NB4 (cell line): ENCODE results near the gene ZIM2.

Experiments
- DNase-seq: peaks from one replicate; pipeline ENCODE4 v3.0.0; 2010; ENCODE audit warnings: low read depth
- H3K4me3 ChIP-seq: one replicate; pipeline ENCODE4 v1.5.1; 2011; ENCODE audit warnings: mild to moderate bottlenecking, low read depth, low read length, moderate library complexity
- MYC ChIP-seq: IDR thresholded peaks from 2 replicates; pipeline ENCODE4 v1.6.1; 2011; ENCODE audit warnings: low read depth, low read length
- POLR2A ChIP-seq: IDR thresholded peaks from 2 replicates; pipeline ENCODE4 v1.6.1; 2011; ENCODE audit warnings: mild to moderate bottlenecking; ENCODE audit not compliant: insufficient read length; ENCODE audit errors: extremely low read depth
- TF ChIP-seq, protein P1 (sequence below): IDR thresholded peaks from 2 replicates; pipeline ENCODE4 v1.6.1; 2011; ENCODE audit warnings: low read depth, low read length
- TF ChIP-seq, protein P2 (sequence below): IDR thresholded peaks from one replicate; pipeline ENCODE4 v1.5.1; 2012; ENCODE audit warnings: low read depth, low read length

Gene ZIM2

DNA sequence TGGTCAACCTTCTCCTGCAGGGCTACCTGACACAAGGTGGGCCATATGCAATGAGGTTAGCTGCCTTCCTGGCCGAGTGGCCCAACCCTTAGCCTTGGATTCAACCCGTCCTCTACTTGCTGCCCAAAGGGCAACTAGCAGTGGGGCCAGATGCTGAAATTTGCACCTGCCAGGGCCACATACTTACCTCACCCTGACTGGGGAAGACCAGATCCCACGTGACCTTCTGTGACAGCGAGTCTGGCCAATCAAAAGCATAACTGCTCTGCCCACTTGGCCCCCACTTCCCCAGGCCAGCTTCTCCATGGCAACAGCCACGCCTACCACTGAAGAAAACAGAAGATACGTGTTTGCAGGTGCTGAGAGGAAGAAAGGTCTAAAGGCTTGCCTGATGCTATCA, 10.9 kb downstream of the ZIM2 start:
- no peak for TF ChIP-seq MYC
- no peak for TF ChIP-seq POLR2A
- TF ChIP-seq, protein P1, sequence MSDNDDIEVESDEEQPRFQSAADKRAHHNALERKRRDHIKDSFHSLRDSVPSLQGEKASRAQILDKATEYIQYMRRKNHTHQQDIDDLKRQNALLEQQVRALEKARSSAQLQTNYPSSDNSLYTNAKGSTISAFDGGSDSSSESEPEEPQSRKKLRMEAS, result no peak
- TF ChIP-seq, protein P2, sequence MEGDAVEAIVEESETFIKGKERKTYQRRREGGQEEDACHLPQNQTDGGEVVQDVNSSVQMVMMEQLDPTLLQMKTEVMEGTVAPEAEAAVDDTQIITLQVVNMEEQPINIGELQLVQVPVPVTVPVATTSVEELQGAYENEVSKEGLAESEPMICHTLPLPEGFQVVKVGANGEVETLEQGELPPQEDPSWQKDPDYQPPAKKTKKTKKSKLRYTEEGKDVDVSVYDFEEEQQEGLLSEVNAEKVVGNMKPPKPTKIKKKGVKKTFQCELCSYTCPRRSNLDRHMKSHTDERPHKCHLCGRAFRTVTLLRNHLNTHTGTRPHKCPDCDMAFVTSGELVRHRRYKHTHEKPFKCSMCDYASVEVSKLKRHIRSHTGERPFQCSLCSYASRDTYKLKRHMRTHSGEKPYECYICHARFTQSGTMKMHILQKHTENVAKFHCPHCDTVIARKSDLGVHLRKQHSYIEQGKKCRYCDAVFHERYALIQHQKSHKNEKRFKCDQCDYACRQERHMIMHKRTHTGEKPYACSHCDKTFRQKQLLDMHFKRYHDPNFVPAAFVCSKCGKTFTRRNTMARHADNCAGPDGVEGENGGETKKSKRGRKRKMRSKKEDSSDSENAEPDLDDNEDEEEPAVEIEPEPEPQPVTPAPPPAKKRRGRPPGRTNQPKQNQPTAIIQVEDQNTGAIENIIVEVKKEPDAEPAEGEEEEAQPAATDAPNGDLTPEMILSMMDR, result no peak
- no peak overlapping the region for H3K4me3 ChIP-seq
- no peak for DNase-seq

DNA sequence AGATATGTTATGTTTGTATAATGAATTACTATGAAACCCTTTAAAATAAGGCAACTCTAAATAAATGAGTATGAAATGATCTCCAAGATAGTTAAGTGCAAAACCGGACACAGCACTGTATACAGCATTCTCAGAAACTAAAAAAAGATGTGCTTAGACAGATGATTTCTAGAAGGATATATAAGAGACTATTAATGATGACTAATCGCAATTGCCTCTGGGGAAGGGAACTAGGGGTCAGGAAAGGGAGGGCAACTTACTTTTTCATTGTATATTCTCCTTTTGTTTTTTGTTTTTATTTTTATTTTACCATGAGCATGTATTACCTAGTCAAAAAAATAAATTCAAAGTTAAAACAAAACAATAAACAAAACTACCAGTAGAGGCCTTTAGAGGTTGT, 12.8 kb downstream of the ZIM2 start:
- H3K4me3 ChIP-seq, result no peak overlapping the region
- TF ChIP-seq, protein P1, result no peak
- TF ChIP-seq, protein P2, result no peak
- DNase-seq, result no peak

DNA sequence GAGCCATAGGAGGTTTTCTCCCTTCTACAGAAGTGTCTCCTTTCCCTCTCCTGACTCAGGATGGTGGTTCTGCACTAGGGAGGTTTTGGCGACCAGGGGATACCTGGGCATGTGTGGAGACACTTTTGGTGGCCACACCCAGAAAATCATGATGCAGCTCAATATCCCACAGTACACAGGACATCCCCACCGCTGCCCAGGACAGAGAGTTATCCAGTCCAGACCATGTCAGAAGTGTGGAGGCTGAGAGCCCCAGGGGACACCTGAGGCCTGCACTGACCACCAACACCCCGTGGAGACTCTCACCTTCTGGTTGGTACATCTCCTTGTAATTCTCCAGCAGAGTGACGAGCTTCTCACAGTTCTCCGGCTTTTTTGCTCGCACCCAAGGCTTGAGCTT, 16.6 kb downstream of the ZIM2 start:
- no peak overlapping the region for H3K4me3 ChIP-seq
- no peak for DNase-seq
- TF ChIP-seq, protein P1, result no peak
- TF ChIP-seq MYC (no peak), POLR2A (no peak)
- TF ChIP-seq, protein P2, result no peak

DNA sequence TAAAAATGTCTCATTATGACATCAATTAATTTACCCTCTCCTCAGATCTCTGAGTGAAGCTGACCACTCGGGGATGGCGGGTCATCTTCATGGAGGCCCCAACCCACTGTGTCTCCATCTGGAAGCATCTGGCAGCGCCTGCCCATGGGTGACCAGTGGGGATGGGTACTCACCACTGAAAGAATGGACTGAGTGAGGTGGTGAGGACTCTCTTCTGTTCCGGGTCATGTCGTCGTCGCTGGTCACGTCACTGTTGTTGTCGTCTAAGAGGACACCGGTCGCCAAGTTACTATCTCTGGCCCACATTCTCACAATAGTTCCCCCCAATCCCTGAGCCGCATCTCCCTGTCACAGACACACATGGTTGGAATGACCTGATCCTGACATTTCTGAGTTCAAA, 17.1 kb downstream of the ZIM2 start:
- H3K4me3 ChIP-seq, result no peak overlapping the region
- no peak for DNase-seq
- TF ChIP-seq, protein P1, result no peak
- no peak for TF ChIP-seq POLR2A

DNA sequence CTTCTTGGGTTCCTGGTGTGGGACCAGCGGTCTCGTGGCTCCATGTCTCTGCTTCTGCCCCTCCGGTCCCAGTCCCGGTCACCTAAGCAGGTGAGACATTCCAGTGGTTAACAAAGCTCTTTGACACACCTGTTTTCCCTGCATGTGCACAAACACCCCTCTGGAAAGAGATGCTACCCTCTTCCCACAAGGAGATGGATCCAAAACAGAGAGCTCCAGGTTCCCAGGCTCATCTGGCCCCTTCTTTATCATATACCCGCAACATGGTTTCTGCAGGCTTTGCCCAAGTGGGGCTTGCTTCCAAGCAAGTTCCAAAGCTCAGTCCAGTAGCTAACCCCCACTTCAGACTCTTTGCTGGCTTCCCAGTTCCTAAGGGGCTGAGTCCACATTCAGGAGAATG, 17.8 kb downstream of the ZIM2 start:
- TF ChIP-seq MYC (no peak), POLR2A (no peak)
- TF ChIP-seq, protein P1, result no peak
- TF ChIP-seq, protein P2, result no peak
- H3K4me3 ChIP-seq, result no peak overlapping the region
- no peak for DNase-seq

DNA sequence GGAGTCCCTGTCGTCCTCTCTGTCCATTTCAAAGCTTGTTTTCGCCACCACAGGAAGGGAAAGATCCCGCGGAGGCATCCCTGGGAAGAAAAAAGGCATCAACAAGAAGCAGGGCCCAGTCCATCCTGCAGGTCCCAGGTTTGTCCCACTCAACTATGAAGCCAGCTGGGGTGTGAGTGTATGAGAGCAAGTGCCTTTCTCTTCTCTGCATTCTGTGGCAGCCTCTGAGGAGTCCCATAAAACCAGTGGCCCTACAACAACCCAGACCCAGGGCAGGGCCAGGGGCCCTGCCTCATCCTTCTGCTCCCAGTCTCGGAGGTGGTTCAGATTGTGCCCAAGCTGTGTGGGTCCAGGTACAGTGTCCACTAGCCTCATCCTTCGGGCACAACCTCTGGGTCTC, 18.9 kb downstream of the ZIM2 start:
- no peak for DNase-seq
- TF ChIP-seq, protein P2, result no peak
- TF ChIP-seq, protein P1, result no peak
- TF ChIP-seq POLR2A, result no peak
- TF ChIP-seq MYC, result no peak
- no peak overlapping the region for H3K4me3 ChIP-seq
